Motor neuron (in vitro differentiated cells): Measurements from ENCODE around the gene SPOCK2. TPM values are rescaled to one million over a fixed set of nuclear protein-coding genes. Genes with fewer than 3 reads are reported as not detected.
A peak's percentile ranks its signal among the peaks of the same experiment; 100 is the strongest.

ENCODE experiments used
- ATAC-seq, 8 experiments: fragments of 200-7000 bp; cut with Tn5 transposase; replicated peaks in 6 of 8; 2 replicates each; pipeline ENCODE4 v1.8.0; 2021; ENCODE audit warnings: mild to moderate bottlenecking in 8 of 8, moderate library complexity in 8 of 8
- H3K27ac ChIP-seq, 2 donors: fragments of 250-450 bp; sonication (Bioruptor Pico); 2 replicates each; pipeline ENCODE4 v1.9.0; 2021; ENCODE audit warnings: antibody characterized with exemption in 2 of 2, mild to moderate bottlenecking in 2 of 2, moderate library complexity in 1 of 2
- H3K4me1 ChIP-seq, 2 donors: fragments of 250-450 bp; sonication (Bioruptor Pico); replicated peaks in 1 of 2; 2 replicates each; pipeline ENCODE4 v1.6.1; 2021; ENCODE audit warnings: antibody characterized with exemption in 2 of 2, mild to moderate bottlenecking in 2 of 2, moderate library complexity in 1 of 2
- H3K4me3 ChIP-seq, 5 donors: fragments of 250-450 bp; sonication (Bioruptor Pico); 2 replicates each; pipeline ENCODE4 v1.9.0; 2021; ENCODE audit warnings: antibody characterized with exemption in 5 of 5, mild to moderate bottlenecking in 5 of 5, moderate library complexity in 4 of 5
- WGBS, 10 experiments: fragments of 450-650 bp; shearing (Covaris generic); methylation state at CpG; one replicate each; pipeline ENCODE4 v1.0.0; 2022; 5-methylcytosine and 5-hydroxymethylcytosine counted together
- in situ Hi-C, 9 experiments: fragments of 400-800 bp; cut with MboI; loops; one replicate each; pipeline ENCODE4 v1.15.0; 2021; ENCODE audit warnings: low sequenced_read_pairs in 9 of 9, low pct_unique_long_range_greater_than_20kb in 2 of 9; ENCODE audit not compliant: unreplicated experiment in 9 of 9
- total RNA-seq, 8 experiments: library from RNA; unstranded; fragments of 300-600 nt; gene quantifications; 2 replicates each; pipeline versions ENCODE4 v1.2.3 to v1.2.4, GENCODE V29; 2022

The SPOCK2 gene
- total RNA-seq, 8 experiments from 2014 or later = 0.58 to 93.2 (median 23.3) TPM

DNA sequence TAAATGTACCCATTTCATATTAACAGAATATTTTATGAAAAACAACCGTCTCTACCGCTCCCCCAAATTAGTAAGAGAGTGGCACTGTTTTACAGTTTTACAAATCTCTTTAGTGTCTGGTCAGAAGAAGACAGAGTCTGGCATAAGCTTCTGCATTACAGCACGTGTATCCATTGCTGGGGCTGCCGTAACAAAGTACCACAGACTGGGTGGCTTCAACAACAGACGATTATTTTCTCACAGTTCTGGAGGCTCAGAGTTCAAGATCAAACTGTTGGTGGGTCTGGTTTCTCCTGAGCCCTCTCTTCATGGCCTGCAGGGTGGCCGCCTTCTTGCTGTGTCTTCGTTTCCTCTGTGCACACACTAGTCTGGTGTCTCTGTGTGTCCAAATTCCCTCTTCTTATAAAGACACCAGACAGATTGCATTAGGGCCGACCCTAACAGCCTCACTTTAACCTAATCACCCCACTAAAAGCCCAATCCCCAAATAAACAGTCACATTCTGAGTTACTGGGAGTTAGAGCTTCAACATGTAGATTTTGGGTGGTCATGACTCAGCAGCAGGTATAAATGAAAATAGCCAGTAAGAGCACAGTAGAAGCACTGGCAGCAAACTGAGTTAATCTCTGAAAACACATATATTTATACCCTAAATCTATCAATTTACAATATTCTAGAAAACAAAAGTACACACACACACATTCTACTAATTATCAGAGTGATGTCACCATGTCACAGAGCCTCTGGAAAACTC lies 4.0 kb upstream of the SPOCK2 start:
- WGBS, 10 experiments = 40 to 100% (median 94%) methylated on average over 1 to 7 of the region's 8 CpGs; no CpG with 5 or more reads in 1 of the 10 experiments
- no peak for ATAC-seq
- no peak overlapping the region for H3K27ac ChIP-seq
- in situ Hi-C loops = no loop called here
- peaks cover 25 to 29% of the 10 kb centered on the region in 2 donors for H3K4me1 ChIP-seq
- H3K4me3 ChIP-seq = no peak overlapping the region

DNA sequence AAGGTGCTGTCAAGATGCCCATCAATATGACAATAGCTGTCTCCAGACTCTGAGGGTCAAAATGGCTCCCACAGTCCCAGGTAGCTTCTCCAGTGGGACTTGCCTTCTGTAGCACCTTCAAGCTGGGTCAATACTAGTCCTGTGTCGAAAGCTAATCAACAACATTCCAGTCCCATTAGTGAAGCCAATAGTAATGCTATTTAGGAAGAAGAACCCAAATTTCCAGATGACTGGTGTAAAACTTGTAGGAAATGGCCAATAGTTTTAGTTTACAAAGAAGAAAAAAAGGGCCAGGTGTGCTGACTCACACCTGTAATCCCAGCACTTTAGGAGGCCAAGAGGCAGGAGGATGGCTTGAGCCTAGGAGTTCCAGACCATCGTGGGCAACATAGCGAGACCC lies 2.0 kb upstream of the SPOCK2 start:
- ATAC-seq = no peak
- no peak overlapping the region for H3K27ac ChIP-seq
- no peak overlapping the region for H3K4me3 ChIP-seq
- 87 to 100% (median 100%) methylated on average over 1 to 3 of the region's 3 CpGs; no CpG with 5 or more reads in 4 of the 10 experiments for WGBS, 10 experiments
- peaks cover 26 to 32% of the 10 kb centered on the region in 2 donors for H3K4me1 ChIP-seq
- in situ Hi-C loops = no loop called here

DNA sequence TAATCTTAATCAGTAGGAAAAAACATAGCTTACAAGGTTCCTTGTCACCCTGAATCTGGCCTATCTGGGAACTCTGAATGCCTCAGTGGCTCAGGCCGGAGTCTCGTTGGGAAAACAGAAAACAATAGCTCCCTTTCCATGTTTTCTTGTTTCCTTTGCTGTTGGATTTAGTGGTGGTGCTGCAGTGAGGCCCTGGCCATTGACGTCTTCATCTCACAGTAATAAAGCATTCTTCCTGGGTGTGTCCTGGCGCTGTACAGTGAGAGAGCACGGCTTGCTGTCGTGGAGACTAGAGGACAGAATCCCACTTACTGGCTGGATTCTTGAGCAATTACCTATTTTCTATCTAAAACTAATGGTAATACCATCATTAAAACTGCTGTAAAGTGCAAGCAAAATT lies 1.3 kb upstream of the SPOCK2 start:
- Histone ChIP-seq H3K27ac (peak overlapping the region in 1 of 2 donors; percentile 62), H3K4me3 (no peak overlapping the region), H3K4me1 (peaks cover 26 to 32% of the 10 kb centered on the region in 2 donors)
- peak in 3 of 8 experiments; percentile 36 to 51 (median 43) for ATAC-seq
- in situ Hi-C loops = no loop called here
- 40 to 68% (median 62%) methylated on average over 1 to 6 of the region's 6 CpGs; no CpG with 5 or more reads in 2 of the 10 experiments for WGBS, 10 experiments

DNA sequence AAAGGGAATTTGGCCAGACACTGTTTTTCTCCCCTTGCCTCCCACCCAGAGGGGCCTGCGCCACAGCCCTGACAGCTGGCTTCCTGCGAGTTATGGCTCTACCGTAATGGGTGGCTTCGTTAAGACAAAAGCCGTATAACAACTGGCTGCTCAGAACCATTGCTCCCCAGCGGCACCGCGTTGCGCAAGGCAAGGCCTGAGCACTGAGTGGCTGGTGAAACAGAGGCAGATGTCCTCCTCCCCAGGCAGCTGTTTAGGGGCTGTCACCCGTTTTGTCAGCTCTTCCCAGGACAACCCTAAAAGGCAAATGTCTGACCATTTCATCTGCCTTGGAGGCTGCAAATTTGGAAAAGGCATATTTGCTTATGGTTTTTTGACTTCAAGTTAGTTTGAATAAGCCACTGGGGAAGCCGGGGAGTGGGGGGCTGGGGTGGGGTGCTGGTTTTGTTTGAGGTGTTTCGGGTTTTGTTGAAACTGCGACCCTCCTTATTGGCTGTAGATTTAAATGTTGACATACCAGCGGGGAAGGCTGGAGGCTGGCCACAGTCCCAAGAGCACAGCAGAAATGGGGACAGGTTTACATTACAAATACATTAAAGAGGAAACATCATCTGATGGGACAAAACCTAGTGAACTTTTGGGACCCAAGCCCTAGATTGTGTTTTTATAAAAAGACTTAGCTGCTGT lies 681 bp upstream of the SPOCK2 start:
- in situ Hi-C loops = no loop called here
- peak; percentile 14 to 84 (median 51) for ATAC-seq
- WGBS, 10 experiments = 17 to 100% (median 27%) methylated on average over 1 to 8 of the region's 14 CpGs; no CpG with 5 or more reads in 2 of the 10 experiments

DNA sequence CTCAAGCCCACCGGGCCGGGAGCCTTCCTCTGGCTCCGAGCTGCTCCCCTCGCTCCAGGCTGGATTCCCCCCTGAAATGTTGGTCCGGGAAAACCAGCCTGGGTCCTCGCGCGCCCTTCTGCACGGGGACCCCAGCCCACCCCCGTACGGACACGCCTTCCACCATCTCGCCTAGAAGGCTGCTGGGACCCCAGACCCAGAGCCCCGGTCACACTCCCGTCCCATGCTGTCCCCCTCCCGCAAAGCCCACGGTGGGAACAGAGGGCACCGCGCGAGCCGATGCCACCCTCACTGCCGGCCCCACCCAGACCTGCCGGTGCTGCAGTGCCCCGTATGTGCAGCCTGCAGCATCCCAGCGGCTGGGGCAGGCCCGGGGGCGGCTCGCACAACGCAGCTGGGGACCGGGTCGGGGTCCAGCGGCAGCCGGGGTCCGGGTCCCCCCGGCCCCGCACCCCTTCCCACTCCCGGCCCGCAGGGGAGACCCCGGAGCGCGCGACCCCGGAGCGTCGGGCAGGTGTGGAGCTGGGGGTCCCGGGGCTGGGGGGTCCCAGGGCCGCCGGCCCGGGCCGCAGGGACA lies 871 bp downstream of the SPOCK2 start:
- Histone ChIP-seq H3K27ac (no peak overlapping the region), H3K4me3 (peak overlapping the region; percentile 33 to 66 (median 39)), H3K4me1 (peaks cover 26 to 32% of the 10 kb centered on the region in 2 donors)
- ATAC-seq = peak in 6 of 8 experiments; percentile 32 to 52 (median 42)
- no CpG with 5 or more reads among the region's 50 CpGs for WGBS, 10 experiments
- in situ Hi-C loops = no loop called here

More for the DNA sequence above, 681 bp upstream of the SPOCK2 start:
- Histone ChIP-seq H3K4me3 (peak overlapping the region; percentile 33 to 66 (median 39)), H3K27ac (peak overlapping the region in 1 of 2 donors; percentile 62), H3K4me1 (peaks cover 26 to 32% of the 10 kb centered on the region in 2 donors)

DNA sequence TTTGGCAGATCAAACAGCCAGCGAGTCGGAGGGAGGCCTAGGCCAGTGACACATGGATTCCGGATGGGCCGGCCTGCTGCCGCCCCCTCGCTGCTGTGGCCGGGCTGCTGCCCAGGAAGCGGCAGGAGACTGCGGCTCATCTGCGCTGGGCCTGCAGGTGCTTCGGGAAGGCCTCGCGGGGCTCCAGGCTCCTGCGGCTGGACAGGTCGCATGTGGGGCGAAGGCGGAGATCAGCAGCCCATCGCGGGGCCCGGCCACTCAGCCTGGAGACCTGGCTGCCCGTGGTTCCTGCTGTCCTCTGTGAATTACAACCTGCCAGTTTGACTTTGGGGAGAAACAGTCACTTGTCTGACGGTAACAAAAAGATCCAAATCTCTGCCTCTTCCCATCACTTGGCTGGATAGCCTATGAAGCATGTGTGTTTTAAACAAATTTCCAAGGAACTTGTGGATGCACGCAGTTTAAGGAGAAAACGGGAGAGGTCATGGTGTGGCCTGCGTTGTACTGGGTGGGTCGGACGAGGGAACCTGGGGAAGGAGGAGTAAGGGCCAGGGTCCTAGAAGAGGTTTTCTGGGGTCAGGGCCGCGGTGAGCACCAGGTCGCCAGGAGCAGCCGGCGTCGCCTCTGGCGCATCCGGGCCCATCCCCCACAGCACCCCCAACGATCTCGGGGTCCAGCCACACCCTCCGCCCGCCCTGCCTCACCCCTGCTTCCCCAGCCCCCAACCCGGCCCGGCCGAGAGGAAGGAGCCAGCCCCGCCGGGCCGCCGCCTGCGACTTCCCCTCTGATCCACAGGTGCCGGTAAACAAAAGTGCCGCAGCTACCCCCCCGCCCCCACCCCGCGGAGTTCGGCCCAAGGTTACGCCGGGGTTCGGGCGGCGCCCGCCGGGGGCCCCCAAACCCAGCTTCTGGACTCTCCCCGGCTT lies 1.6 kb downstream of the SPOCK2 start:
- peak overlapping the region; percentile 33 to 66 (median 39) for H3K4me3 ChIP-seq
- WGBS, 10 experiments = 36 to 100% (median 58%) methylated on average over 1 to 13 of the region's 61 CpGs; no CpG with 5 or more reads in 4 of the 10 experiments
- ATAC-seq = peak in 5 of 8 experiments; percentile 21 to 36 (median 27)
- no peak overlapping the region for H3K27ac ChIP-seq
- peaks cover 26 to 32% of the 10 kb centered on the region in 2 donors for H3K4me1 ChIP-seq
- in situ Hi-C loops = no loop called here

DNA sequence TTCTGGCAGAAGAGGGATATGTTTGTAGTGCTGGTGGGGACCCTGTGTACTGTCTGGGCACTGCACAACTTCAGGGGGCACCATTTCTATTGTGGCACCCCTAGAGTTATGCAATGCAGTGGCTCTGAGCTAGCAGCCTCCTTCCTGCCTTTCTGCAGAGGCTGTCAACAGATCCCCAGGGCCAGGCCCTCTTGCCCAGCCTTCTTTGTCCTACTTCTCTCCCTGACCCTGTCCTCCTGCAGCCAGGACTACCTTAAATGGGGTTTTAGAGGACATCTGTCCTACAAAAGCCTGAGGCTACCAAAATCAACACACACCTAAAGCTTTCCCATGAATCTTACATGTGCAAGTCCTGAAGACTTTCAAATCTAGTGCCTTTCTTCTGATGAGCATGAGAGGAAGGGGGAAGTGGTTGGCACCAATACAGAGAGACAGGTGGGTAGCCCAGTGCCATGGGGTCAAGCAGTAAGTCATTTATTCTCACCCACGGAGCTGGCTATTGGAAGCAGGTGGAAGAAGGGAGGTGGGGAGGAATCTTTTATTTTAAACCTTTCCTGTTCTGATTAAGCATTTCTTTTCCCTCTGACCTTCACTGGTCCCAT lies 2.4 kb downstream of the SPOCK2 start:
- H3K4me3 ChIP-seq = peak overlapping the region in 2 of 5 donors; percentile 51 to 66
- ATAC-seq = no peak
- no peak overlapping the region for H3K27ac ChIP-seq
- H3K4me1 ChIP-seq = peaks cover 26 to 32% of the 10 kb centered on the region in 2 donors
- in situ Hi-C loops = no loop called here
- WGBS, 10 experiments = 33 to 67% (median 45%) methylated on average over 1 of the region's 1 CpG; no CpG with 5 or more reads in 6 of the 10 experiments

DNA sequence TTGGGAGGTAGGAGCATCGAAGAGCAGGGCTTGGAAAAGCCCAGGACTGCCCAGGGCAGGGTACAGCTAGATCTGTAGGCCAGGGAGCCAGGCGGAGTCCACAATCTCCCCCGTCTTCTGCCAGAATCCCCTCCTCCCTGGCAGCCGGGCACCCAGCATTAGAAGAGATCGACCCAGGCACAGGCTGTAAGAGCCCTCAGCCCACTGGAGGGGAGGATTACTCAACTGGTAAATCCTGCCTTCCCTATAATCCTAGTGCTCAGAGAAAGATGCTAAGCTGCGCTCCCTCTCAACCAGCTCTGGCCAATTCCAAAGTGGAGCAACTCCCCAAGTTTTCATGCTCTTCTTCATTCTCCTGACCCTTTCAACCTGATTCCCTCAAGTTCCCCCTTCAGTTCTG lies 3.2 kb downstream of the SPOCK2 start:
- ATAC-seq = no peak
- peaks cover 26 to 32% of the 10 kb centered on the region in 2 donors for H3K4me1 ChIP-seq
- H3K4me3 ChIP-seq = no peak overlapping the region
- no peak overlapping the region for H3K27ac ChIP-seq
- in situ Hi-C loops = no loop called here
- 0 to 100% (median 87%) methylated on average over 1 to 3 of the region's 6 CpGs; no CpG with 5 or more reads in 5 of the 10 experiments for WGBS, 10 experiments

DNA sequence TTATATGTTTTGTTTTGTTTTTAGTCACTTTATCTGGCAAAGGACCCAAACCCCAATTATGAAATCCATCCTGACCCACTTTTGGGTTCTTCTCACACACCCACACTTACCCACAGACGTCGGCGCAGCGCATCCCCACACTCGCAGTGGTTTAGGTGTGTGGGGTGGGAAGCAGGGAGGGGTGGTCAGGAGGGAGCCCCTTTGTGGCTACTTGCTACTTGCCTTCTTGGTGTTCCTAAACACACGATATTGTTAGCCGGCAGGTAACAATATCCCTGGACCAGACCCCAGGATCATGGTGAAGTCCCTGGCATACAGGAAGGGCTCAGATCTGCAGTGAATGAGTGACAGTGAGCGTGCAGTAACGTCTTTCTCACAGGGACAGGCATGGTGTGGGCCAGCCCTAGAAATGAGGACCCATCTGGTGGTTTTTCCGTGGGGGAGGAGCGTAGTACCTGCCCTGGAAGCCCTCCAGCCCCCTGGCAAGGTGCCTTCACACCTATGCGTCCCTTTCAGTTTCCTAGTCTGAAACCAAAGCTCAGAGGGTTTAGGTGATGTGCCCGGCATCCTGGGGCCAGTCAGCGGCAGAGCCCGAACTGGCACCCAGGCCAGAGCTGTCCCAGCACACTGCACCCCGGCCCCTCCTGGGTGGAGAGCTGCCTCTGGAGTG lies 4.4 kb downstream of the SPOCK2 start:
- in situ Hi-C loops = no loop called here
- H3K4me3 ChIP-seq = no peak overlapping the region
- H3K4me1 ChIP-seq = peaks cover 18 to 30% of the 10 kb centered on the region in 2 donors
- 20 to 100% (median 84%) methylated on average over 1 to 5 of the region's 16 CpGs; no CpG with 5 or more reads in 4 of the 10 experiments for WGBS, 10 experiments
- no peak overlapping the region for H3K27ac ChIP-seq
- ATAC-seq = no peak

DNA sequence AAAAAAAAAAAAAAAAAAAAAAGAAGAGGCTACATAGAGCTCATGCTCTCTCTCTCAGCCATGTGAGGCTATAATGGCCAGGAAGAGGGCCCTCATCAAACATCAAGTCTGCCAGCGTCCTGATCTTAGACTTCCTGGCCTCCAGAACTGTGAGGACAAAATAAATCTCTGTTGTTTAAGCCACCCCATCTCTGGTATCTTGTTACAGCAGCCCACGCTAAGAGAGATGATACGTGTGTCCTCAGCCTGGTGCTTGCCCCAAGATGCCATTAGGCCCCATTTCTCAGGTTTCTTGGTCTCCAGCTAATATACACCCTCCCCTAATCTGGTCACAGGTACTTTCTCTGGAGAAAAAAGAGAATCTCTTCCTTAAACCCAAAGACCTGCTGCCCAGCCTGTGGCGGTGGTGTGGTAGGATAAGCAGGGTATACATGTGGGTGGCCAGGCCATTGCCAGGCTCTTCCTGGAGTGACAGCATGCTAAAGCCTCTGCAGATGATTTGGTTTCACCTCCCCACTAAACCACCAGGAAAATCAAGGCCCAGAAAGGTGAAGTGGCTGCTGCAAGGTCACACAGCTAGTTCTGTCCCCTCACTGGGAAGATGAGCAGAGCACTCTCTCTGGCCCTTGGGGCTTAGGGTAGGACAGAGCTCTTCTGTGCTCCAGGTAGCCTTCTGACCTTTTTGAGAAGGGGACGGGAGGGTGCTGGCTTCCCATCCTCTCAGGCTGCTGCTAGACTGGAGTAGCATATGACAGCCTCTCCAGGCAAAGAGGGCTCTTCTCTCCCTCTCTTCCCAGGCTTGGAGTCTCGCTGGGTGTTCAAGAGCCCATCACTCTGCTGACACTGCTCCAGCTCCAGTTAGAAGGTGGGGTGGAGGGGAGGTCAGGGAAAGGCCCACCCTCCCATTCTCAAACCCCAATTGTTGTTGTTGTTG lies 5.2 kb downstream of the SPOCK2 start:
- Histone ChIP-seq H3K4me3 (no peak overlapping the region), H3K27ac (no peak overlapping the region), H3K4me1 (peaks cover 14 to 25% of the 10 kb centered on the region in 2 donors)
- in situ Hi-C loops = no loop called here
- 62 to 100% (median 100%) methylated on average over 1 to 5 of the region's 6 CpGs; no CpG with 5 or more reads in 2 of the 10 experiments for WGBS, 10 experiments
- no peak for ATAC-seq
